ENCODE measurements around the gene TM7SF3.

Gene TM7SF3

DNA sequence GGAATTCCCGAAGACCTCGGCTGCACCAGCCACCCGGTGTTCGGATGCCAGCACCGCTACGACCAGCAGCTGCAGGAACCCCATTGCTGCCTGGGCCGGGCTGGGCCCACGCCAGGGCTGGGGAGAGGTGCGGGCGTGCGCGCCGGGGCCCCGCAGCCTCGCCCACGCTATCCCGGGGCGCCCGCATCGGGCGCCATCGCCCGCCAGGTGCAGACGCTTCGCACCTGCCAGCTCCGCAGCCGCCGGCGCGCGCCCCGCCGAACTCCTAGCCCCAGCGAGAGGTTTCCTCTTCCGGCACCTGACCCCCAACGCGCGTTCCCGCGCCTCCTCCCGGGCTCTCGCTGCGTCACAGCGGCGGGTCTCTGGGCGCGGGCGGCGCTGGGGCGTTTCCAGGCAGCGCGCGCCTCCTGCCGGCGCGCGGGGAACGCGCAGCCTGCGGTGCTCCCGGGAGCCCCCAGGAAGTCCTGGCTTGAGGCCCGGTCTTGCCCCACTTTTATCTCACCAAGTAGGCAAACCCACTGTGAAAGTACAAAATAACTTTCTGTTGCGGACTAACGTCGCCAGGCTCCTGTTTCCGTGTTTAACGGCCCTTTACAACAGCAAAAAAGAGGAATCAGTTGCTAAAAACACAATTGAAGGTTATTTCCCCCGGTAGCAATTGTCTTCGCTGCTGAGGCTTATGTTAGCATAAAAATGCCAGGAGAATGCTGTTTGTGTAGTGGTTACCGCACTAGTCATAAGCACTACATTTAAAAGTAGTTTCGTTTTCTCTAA, at the start of gene TM7SF3:
TM7SF3 (minus strand) TSS at position 300 of the 774 bp plus-strand sequence; CDS start at position 84, 216 bp downstream.
- H3K27ac ChIP-seq, result peak within 1 kb of the TSS; percentile 79

GRCh38 chr12:27063250-27063851, 49.2 kb upstream of the TM7SF3 start:
- TF ChIP-seq FOXP2 (optimal IDR thresholded peaks at IDR 0.05; ENCODE audit: control extremely low read depth, extremely low read length, insufficient read depth), result no peak
- no peak for TF ChIP-seq POLR2AphosphoS5 (IDR thresholded peaks at IDR 0.05; ENCODE audit: borderline replicate concordance, low read depth, low read length)
- TF ChIP-seq EZH2 (IDR thresholded peaks at IDR 0.05), result no peak
- Histone ChIP-seq H3K9ac (ENCODE audit: insufficient read length) (no peak overlapping the region), H3K36me3 (ENCODE audit: insufficient read depth, low read length) (no peaks in the 10 kb centered on the region), H3K27ac (no peak overlapping the region), H3K9me3 (ENCODE audit: low read depth, low read length) (no peaks in the 10 kb centered on the region), H3K4me3 (no peak overlapping the region)
- no peak for DNase-seq (ENCODE audit: low read depth, low spot score)

More for the DNA sequence above, at the start of gene TM7SF3:
- Histone ChIP-seq H3K4me3 (peak within 1 kb of the TSS; percentile 96), H3K9me3 (ENCODE audit: low read depth, low read length) (no peaks in the 10 kb centered on the region), H3K36me3 (ENCODE audit: insufficient read depth, low read length) (no peaks in the 10 kb centered on the region), H3K9ac (ENCODE audit: insufficient read length) (peak within 1 kb of the TSS; percentile 83)
- TF ChIP-seq POLR2AphosphoS5 (IDR thresholded peaks at IDR 0.05; ENCODE audit: borderline replicate concordance, low read depth, low read length), result peak; percentile 59
- TF ChIP-seq EZH2 (IDR thresholded peaks at IDR 0.05), result no peak
- no peak for DNase-seq (ENCODE audit: low read depth, low spot score)

GRCh38 chr12:27061317-27061716, 47.1 kb upstream of the TM7SF3 start:
- no peak overlapping the region for H3K27ac ChIP-seq
- H3K36me3 ChIP-seq (ENCODE audit: insufficient read depth, low read length), result no peaks in the 10 kb centered on the region
- H3K4me3 ChIP-seq, result no peak overlapping the region
- no peak for DNase-seq (ENCODE audit: low read depth, low spot score)
- no peaks in the 10 kb centered on the region for H3K9me3 ChIP-seq (ENCODE audit: low read depth, low read length)
- H3K9ac ChIP-seq (ENCODE audit: insufficient read length), result no peak overlapping the region
- no peak for TF ChIP-seq FOXP2 (optimal IDR thresholded peaks at IDR 0.05; ENCODE audit: control extremely low read depth, extremely low read length, insufficient read depth)
- no peak for TF ChIP-seq EZH2 (IDR thresholded peaks at IDR 0.05)
- no peak for TF ChIP-seq POLR2AphosphoS5 (IDR thresholded peaks at IDR 0.05; ENCODE audit: borderline replicate concordance, low read depth, low read length)

DNA sequence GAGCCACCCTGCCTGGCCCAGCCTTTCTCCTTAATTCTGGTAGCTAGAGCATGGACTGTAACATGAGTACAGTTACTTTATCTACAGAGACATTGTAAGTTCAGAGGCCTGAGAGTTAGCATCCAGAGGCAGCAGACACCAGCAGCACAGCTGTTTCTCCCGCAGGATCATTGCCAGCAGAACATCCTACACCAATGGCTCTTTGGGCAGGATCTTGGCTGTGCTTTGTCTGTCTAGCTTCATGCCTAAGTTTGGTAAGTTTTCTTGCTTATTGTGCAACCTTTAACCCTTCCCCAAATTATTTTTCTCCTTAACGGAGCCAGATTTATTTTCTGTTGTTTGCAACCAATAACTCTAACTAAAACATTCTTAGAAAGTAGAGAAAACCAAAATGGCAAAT, 46.6 kb upstream of the TM7SF3 start:
- no peak for DNase-seq (ENCODE audit: low read depth, low spot score)
- no peak for TF ChIP-seq POLR2AphosphoS5 (IDR thresholded peaks at IDR 0.05; ENCODE audit: borderline replicate concordance, low read depth, low read length)
- no peak for TF ChIP-seq EZH2 (IDR thresholded peaks at IDR 0.05)
- TF ChIP-seq FOXP2 (optimal IDR thresholded peaks at IDR 0.05; ENCODE audit: control extremely low read depth, extremely low read length, insufficient read depth), result no peak
- H3K36me3 ChIP-seq (ENCODE audit: insufficient read depth, low read length), result no peaks in the 10 kb centered on the region
- no peaks in the 10 kb centered on the region for H3K9me3 ChIP-seq (ENCODE audit: low read depth, low read length)
- H3K9ac ChIP-seq (ENCODE audit: insufficient read length), result no peak overlapping the region
- no peak overlapping the region for H3K4me3 ChIP-seq
- no peak overlapping the region for H3K27ac ChIP-seq

DNA sequence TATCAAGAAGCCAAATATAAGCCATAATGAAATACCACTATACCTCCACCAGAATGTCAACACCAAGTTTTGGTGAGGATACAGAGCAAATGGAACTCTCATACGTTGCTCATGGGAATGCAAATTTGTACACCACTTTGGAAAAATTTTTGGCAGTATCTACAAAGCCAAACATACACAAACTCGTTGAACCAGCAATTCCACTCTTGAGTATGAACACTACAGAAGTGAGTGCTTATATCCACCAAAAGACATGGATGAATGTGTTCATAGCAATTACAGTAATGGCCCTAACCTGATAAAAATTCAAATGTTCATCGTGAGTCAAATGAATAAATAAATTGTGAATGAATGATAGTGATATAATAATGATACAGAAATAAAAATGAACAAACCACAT, 43.4 kb upstream of the TM7SF3 start:
- no peaks in the 10 kb centered on the region for H3K9me3 ChIP-seq (ENCODE audit: low read depth, low read length)
- H3K4me3 ChIP-seq, result no peak overlapping the region
- H3K36me3 ChIP-seq (ENCODE audit: insufficient read depth, low read length), result no peaks in the 10 kb centered on the region
- H3K27ac ChIP-seq, result no peak overlapping the region
- TF ChIP-seq FOXP2 (optimal IDR thresholded peaks at IDR 0.05; ENCODE audit: control extremely low read depth, extremely low read length, insufficient read depth), result no peak
- TF ChIP-seq EZH2 (IDR thresholded peaks at IDR 0.05), result no peak
- no peak for TF ChIP-seq POLR2AphosphoS5 (IDR thresholded peaks at IDR 0.05; ENCODE audit: borderline replicate concordance, low read depth, low read length)
- no peak for DNase-seq (ENCODE audit: low read depth, low spot score)
- no peak overlapping the region for H3K9ac ChIP-seq (ENCODE audit: insufficient read length)

DNA sequence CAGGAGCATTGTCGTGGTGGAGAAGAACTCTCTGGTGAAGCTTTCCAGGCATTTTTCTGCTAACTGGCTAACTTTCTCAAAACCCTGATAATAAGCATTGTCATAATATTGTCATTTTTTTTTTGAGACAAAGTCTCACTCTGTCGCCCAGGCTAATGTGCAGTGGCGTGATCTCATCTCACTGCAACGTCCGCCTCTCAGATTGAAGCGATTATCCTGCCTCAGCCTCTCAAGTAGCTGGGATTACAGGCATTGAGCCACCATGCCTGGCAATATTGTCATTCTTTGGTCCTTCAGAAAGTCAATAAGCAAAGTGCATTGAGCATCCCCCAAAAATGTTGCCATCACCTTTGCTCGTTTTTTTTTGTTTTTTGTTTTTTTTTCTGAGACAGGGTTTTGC, 41.8 kb upstream of the TM7SF3 start:
- H3K9ac ChIP-seq (ENCODE audit: insufficient read length), result no peak overlapping the region
- no peaks in the 10 kb centered on the region for H3K9me3 ChIP-seq (ENCODE audit: low read depth, low read length)
- H3K27ac ChIP-seq, result no peak overlapping the region
- H3K36me3 ChIP-seq (ENCODE audit: insufficient read depth, low read length), result no peaks in the 10 kb centered on the region
- no peak for DNase-seq (ENCODE audit: low read depth, low spot score)
- no peak for TF ChIP-seq EZH2 (IDR thresholded peaks at IDR 0.05)
- no peak for TF ChIP-seq FOXP2 (optimal IDR thresholded peaks at IDR 0.05; ENCODE audit: control extremely low read depth, extremely low read length, insufficient read depth)
- TF ChIP-seq POLR2AphosphoS5 (IDR thresholded peaks at IDR 0.05; ENCODE audit: borderline replicate concordance, low read depth, low read length), result no peak
- no peak overlapping the region for H3K4me3 ChIP-seq

DNA sequence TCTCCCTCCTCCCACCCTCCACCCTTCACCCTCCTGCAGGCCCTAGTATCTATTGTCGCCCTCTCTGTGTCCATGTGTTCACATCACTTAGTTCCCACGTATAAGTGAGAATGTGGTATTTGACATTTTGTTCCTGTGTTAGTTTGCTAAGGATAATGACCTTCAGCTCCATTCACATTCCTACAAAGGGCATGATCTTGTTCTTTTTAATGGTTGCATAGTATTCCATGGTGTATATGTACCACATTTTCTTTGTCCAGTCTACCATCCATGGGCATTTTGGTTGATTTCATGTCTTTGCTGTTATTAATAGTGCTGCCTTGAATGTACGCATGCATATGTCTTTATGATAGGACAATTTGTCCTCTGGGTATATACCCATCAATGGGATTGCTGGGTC, 38.6 kb upstream of the TM7SF3 start:
- no peak for TF ChIP-seq POLR2AphosphoS5 (IDR thresholded peaks at IDR 0.05; ENCODE audit: borderline replicate concordance, low read depth, low read length)
- no peak for TF ChIP-seq EZH2 (IDR thresholded peaks at IDR 0.05)

GRCh38 chr12:27052176-27052575, 38.0 kb upstream of the TM7SF3 start:
- TF ChIP-seq EZH2 (IDR thresholded peaks at IDR 0.05), result no peak
- TF ChIP-seq FOXP2 (optimal IDR thresholded peaks at IDR 0.05; ENCODE audit: control extremely low read depth, extremely low read length, insufficient read depth), result no peak
- no peak for TF ChIP-seq POLR2AphosphoS5 (IDR thresholded peaks at IDR 0.05; ENCODE audit: borderline replicate concordance, low read depth, low read length)

More for the DNA sequence above, 38.6 kb upstream of the TM7SF3 start:
- Histone ChIP-seq H3K9me3 (ENCODE audit: low read depth, low read length) (no peaks in the 10 kb centered on the region), H3K4me3 (no peak overlapping the region), H3K9ac (ENCODE audit: insufficient read length) (no peak overlapping the region), H3K36me3 (ENCODE audit: insufficient read depth, low read length) (no peaks in the 10 kb centered on the region), H3K27ac (no peak overlapping the region)
- DNase-seq (ENCODE audit: low read depth, low spot score), result no peak

More at GRCh38 chr12:27052176-27052575, 38.0 kb upstream of the TM7SF3 start:
- Histone ChIP-seq H3K4me3 (no peak overlapping the region), H3K36me3 (ENCODE audit: insufficient read depth, low read length) (no peaks in the 10 kb centered on the region), H3K9ac (ENCODE audit: insufficient read length) (no peak overlapping the region), H3K27ac (no peak overlapping the region), H3K9me3 (ENCODE audit: low read depth, low read length) (no peaks in the 10 kb centered on the region)
- DNase-seq (ENCODE audit: low read depth, low spot score), result no peak

All from SK-N-MC (cell line).